Measurements from ENCODE around the gene NES.

Gene NES

GRCh38 chr1:156676820-156677615 lies at the start of gene NES:
TSS of gene NES (minus strand) at chr1:156677407. CDS start at chr1:156677264, 143 bp downstream.
- DNase-seq (ENCODE audit: low spot score) = peak; percentile 92

GRCh38 chr1:156726549-156727226 lies 49.5 kb upstream of the NES start:
- DNase-seq (ENCODE audit: low spot score) = peak; percentile 70

- DNase-seq (ENCODE audit: low spot score) = peak; percentile 93
These were observed 48.6 kb upstream of the NES start for GRCh38 chr1:156725683-156726280.

GRCh38 chr1:156721535-156721934 lies 44.3 kb upstream of the NES start:
- DNase-seq (ENCODE audit: low spot score) = no peak

- no peak for DNase-seq (ENCODE audit: low spot score)
These were observed 43.9 kb upstream of the NES start for GRCh38 chr1:156721131-156721530.

GRCh38 chr1:156717351-156717750 lies 40.1 kb upstream of the NES start:
- no peak for DNase-seq (ENCODE audit: low spot score)

- no peak for DNase-seq (ENCODE audit: low spot score)
These were observed 37.6 kb upstream of the NES start for GRCh38 chr1:156714830-156715229.

GRCh38 chr1:156712626-156713025 lies 35.4 kb upstream of the NES start:
- DNase-seq (ENCODE audit: low spot score) = no peak

GRCh38 chr1:156711011-156711817 lies 34.0 kb upstream of the NES start:
- DNase-seq (ENCODE audit: low spot score) = no peak

- no peak for DNase-seq (ENCODE audit: low spot score)
These were observed 32.7 kb upstream of the NES start for GRCh38 chr1:156709757-156710489.

GRCh38 chr1:156709031-156709430 lies 31.8 kb upstream of the NES start:
- no peak for DNase-seq (ENCODE audit: low spot score)

- DNase-seq (ENCODE audit: low spot score) = peak; percentile 68
These were observed 31.0 kb upstream of the NES start for GRCh38 chr1:156708218-156708661.

GRCh38 chr1:156707417-156708217 lies 30.4 kb upstream of the NES start:
- DNase-seq (ENCODE audit: low spot score) = peak; percentile 79

- peak; percentile 90 for DNase-seq (ENCODE audit: low spot score)
These were observed 29.6 kb upstream of the NES start for GRCh38 chr1:156706657-156707416.

GRCh38 chr1:156705918-156706656 lies 28.9 kb upstream of the NES start:
- DNase-seq (ENCODE audit: low spot score) = peak; percentile 95

- DNase-seq (ENCODE audit: low spot score) = no peak
These were observed 28.2 kb upstream of the NES start, which contains the start of gene CRABP2 for GRCh38 chr1:156705321-156705917. TSS of gene CRABP2 (minus strand) at chr1:156705583. CDS start at chr1:156705446, 137 bp downstream.

GRCh38 chr1:156704930-156705320 lies 27.7 kb upstream of the NES start:
- DNase-seq (ENCODE audit: low spot score) = no peak

- no peak for DNase-seq (ENCODE audit: low spot score)
These were observed 27.0 kb upstream of the NES start for GRCh38 chr1:156704166-156704711.

Data from ecto neural progenitor cell (in vitro differentiated cells).